ENCODE results near the gene MAGI3.
"Not testable (repeated sequence)": the region's sequence is repeated elsewhere in the genome, so short reads cannot be mapped to it uniquely, and the experiment has no call there.

MAGI3 gene

DNA sequence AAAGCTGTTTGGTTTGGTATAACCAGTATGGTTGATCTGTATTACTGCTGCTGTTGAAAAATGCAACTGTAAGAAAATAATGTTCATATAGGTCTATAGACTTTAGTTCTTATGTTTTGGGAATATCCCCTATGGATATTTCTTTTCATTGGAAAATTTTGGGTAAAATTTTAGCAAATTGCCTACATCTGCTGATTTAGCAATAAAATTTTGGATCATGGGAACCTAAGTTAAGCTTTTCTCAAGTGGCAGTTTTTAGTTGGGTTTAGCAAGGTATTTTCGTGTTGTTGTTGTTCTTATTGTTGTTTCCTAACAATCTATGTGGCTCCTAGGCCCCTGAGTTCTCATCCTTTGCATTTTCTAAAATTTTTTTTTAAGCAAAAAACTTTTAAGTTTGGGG, 201.9 kb downstream of the MAGI3 start:
- no peak for DNase-seq

DNA sequence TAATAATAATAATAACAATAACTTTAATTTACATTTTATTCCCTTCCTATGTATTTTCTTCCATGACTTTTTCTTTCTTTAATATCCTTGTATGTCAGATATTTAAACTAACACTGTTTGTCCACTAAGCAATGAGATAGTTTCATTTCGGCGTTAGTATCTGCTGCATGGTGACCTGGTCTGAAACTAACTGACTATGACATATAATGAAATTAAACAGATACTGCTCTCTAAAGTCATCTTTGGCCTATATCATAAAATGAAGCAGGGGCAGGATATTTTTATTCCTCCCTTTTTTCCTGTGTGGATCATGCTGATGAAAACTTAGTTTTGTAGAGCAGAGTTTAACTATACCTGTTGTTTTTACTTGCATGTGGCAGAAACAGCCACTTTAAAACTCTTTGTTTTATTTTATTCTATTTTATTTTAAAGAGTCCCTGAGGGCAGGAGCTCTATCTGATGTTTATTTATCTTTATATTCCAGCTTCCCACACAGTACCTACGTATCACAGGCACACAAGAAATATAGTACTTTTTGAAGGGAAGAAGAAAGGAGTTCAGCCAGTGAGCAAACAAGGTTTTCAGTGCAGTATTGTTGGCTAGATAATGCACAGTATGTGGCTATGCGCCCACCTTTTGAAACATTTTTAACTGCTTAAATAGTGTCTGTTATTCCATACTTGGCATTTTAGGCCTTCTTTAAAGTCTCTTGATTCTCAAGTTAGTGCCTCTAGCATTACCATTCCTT, 203.4 kb downstream of the MAGI3 start:
- no peak for DNase-seq

DNA sequence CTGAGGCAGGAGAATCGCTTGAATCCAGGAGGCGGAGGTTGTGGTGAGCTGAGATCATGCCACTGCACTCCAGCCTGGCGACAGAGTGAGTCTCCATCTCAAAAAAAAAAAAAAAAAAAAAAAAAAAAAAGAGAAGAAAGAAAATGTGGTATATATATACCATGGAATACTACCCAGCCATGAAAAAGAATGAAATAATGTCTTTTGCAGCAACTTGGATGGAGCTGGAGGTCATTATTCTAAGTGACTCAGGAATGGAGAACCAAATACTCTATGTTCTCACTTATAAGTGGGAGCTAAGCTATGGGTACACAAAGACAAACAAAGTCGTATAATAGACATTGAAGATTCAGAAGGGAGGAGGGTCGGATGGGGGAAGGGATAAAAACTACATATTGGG, 214.2 kb downstream of the MAGI3 start:
- not testable (repeated sequence) for DNase-seq

DNA sequence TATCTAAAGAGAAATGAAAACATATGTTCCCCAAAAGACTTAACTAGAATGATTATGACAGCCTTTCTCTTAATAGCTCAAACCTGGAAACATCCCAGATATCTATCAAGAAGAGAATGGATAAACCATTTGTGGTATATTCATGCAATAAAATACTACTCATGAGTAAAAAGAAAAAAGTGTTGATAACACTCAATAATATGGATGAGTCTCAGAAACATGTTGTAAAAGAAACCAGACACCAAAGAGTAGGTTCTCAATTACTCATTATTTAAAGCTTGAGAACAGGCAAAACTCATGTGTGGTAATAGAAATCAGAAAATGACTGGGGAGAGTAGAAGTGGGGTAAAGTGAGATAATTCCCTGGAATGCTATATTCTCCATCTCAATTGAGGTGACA, 214.8 kb downstream of the MAGI3 start:
- DNase-seq, result no peak

DNA sequence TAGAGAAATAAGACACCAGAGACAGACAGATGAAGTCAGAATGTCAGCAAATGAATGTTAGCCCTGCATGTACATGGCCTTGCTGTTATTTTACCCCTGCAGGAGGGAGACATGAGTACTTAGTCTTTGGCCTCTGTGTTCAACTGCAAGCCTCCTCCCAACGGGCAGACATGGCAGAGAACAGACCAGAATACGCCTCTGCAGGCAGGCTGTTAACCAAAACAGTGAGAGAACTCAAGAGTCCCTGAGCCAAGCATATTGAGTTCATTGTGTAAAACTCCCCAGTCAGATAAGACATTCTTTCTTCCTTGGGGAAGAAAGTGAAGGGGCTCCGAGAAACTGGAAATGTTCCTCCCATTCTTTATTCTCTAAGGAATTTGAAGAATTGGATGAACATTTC, 218.1 kb downstream of the MAGI3 start:
- DNase-seq, result no peak

DNA sequence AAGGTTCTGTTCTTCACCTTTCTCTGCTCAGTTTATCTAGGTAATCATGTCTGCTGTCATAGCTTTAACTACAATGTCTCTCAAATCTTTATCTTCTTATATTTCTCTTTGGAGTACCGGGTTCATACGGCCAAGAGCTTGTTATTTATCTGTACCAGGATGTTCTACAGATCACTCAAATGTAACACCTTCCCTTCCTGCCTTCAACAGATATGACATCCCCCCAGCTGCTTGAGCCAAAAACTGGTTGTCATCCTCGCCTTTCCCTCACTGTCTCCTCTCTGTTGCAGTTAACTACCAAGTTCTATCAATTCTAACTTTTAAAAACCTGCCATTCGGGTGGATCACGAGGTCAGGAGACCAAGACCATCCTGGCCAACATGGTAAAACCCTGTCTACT, 220.1 kb downstream of the MAGI3 start:
- DNase-seq, result no peak

DNA sequence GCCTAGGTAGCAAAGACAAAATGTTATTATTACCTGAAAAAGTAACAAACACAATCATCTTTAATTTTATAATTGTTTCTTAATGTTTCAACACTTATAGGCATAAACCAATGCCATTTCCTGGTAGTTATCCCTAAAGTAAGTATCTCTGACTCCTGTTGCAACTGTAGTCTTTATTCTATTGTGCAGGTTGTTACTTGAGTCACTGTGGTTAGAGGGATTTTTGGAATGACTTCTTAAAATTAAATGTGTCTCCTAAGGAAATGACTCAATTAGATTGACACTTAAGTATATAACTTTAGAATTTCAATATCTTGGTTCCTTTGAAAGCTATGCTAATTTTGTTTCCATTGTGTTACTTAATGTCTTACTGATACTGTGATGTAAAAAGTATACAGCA, 225.1 kb downstream of the MAGI3 start:
- no peak for DNase-seq

DNA sequence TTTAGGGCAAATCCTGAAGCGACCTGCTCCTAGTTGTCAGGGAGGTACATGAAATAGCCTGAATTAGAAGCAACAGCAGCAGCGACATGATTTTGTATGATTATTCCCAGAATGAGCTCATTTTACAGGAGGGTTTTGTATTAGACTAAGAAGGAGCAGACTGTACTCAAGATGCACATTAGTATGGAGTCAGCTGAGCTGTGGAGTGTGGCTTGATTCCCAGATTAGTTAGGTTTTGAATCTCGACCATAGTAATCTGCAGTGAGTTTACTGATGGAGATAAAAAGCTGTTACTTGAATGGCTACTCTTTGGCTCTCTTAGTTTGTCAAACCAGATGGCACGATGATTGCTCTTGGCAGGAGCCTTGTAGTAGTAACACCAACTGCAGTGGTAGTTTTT, 225.8 kb downstream of the MAGI3 start:
- no peak for DNase-seq

DNA sequence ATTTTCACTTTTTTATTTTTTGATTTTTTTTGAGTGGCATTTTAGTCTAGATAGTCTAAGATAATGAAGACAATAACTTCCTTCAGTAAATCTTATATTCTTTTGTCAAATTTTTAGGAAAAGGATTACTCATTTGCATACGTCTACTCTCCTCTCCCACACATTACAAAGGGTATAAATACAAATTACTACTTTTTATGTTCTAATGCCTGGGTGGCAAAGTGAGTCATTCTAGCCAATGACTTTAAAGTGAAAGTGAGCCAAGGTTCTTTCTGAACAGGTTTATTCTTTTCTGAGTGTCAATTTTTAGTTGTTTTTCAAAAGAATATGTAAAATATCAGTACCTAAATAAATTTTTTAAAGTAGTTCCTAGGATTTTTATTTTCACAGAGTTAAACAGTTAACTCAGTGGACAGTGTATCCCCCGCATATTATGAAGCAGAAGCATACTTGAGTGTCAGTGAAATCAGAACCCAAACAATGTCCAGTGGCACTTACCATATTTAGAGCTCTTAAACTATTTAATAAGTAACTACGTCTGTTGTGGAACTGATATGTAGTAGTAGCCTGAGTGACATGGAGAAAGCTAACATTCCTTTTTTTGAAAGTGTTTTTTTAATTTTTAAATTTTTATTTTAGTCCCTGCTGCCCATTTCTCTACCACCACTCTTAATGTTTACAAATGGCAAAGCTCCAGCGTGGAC, 227.3 kb downstream of the MAGI3 start:
- no peak for DNase-seq

DNA sequence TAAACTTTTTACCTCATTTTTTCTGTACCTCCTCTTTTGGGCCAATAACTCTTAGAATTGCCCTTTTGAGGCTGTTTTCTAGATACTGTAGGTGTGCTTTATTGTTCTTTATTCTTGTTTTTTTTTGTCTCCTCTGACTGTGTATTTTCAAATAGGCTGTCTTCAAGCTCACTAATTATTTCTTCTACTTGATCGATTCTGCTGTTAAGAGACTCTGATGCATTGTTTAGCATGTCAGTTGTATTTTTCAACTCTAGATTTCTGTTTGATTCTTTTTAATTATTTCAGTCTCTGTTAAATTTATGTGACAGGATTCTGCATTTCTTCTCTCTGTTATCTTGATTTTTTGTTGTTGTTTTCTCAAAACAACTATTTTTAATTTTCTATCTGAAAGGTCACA, 238.7 kb downstream of the MAGI3 start:
- no peak for DNase-seq

DNA sequence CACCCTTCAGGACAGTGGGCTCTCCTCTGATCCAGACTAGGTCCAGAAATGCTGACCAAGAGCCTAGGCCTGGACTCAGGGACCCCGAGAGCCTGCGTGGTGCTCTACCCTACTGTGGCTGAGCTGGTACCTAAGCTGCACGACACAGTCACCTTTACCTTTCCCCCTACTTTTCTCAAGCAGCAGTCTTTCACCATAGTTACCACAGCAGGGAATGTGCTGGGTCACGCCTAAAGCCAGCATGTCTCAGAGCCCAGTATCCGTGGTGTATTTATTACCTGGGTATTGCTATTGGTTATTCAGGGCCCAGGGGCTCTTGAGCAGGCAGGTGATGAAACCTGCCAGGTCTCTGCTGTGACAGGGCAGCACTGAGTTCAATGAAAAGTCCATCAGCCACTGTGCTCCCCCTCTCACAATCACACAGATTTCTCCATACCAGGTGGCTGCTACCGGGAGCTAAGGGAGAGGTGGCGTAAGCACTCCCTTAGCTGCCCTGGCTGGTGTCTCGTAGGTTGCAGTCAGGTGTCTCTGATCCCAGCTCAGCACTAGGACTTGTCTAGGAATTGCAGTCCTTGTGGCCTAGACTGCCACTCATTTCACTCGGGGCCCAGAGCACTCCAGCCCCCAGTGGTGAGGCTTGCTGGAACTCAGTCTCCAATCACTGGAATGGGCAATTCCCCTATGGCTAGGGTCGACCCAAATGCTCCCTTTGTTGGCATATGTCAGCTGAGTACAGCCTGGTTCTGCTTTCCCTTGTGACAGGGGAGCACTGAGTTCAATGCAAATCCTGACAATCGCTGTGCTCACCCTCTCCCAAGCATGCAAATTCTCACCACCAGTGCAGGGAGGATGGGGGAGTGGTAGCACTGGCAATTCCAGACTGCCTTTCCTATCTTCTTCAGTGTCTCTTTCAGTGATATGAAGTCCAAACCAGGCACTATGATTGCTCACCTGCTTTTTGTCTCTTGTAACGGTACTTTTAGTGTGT, 240.3 kb downstream of the MAGI3 start:
- DNase-seq, result no peak

DNA sequence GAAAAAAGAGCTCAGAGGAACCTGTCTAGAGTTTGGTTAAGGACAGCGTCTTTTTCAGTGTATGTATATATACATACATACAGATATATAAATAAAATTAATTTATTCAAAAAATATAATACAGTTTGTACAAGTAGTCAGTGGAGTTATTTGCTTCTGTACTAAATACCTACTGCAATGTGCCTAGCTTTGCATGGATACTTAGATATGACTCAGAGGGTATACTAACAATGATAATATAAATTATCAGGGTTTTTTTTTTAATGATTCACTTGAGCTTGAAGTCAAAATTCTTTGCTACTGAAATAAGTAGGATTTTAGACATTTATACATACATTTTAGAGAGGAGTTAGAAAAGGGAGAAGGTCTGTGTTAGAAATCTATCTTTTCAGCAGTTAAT, 251.1 kb downstream of the MAGI3 start:
- no peak for DNase-seq

DNA sequence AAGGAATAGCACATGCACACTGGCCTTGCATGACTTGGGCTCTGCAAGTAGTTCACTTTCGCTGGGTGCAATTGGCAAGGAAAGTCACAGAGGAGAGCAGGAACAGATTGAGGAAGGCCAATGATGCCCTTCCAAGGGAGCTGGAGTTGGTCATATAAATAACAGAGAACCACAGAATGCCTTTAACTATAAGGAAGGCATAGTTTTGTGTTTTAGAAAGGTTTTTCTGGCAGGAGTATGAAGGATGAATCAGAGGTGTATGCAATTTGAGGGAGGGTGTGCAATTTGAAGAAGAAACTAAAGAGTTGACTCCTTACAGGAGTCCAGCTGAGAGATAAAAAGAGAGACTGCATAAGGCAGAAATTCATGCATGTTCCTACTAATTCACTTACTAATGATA, 256.8 kb downstream of the MAGI3 start:
- DNase-seq, result no peak

DNA sequence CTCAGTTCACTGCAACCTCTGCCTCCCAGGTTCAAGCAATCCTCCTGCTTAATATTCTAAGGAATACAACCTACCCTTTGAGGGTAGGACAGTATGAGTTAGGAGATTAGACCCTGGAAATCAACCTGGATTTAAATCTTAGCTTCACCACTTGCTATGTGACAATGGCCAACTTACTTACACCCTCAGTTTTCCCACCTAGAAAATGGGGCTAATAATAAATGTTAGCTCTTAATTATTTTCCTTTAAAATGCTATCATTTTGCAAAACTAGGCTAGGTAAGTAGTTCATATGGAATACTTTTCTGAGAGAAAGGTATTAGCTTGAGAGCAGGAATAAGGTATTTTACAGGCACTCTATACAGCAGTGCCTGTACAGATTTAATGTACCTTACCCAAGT, 258.2 kb downstream of the MAGI3 start:
- no peak for DNase-seq

DNA sequence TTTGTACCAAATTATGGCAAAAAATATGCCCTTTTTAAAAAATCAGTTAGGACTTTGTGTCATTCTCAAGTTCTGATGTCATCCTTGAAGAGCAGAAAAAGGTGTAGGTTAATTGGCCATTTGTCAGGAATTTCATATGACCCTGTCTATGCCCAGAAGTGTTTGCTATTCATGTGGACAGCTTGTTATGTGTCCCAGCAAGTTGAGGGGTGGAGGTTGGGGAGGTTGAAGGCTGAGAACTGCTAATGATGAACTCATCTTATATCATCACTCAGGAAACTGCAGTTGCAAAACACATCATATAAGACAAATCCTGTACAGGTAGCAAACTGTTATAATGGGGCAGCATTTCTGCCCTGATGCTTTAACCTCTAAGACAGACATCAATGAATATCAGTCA, 262.5 kb downstream of the MAGI3 start:
- no peak for DNase-seq

DNA sequence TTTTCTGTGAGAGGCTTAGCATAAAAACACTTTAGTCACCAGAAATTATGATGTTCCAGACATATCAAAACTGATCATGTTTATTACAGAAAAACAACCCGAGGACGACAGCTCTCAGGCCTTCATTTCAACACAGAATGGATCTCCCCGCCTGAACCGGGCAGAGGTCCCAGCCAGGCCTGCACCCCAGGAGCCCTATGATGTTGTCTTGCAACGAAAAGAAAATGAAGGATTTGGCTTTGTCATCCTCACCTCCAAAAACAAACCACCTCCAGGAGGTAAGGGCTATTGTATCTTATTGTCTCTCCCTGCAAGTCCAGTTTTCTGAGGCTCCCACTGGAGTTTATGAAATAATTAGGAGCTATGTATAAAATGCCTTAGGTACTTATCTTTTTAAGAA, 263.4 kb downstream of the MAGI3 start:
- DNase-seq, result no peak

DNA sequence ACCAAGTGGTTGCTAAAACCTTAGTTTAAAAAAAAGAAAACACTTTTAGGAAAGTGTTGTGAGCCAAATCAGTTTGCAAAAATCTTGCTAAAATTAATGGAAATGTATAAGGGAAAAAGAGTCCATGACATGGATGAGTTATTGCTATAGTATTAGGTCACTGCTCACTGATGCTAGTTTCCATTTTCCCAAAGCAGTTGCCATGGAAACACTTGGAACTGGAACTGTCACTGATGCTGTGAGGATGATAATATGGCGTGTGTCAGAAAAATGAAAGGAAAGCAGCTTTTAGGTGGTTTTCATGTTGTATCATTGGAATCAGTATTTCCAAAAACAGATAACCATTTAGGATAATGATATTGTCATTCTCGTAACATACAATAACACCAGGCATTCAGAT, 264.6 kb downstream of the MAGI3 start:
- DNase-seq, result no peak

DNA sequence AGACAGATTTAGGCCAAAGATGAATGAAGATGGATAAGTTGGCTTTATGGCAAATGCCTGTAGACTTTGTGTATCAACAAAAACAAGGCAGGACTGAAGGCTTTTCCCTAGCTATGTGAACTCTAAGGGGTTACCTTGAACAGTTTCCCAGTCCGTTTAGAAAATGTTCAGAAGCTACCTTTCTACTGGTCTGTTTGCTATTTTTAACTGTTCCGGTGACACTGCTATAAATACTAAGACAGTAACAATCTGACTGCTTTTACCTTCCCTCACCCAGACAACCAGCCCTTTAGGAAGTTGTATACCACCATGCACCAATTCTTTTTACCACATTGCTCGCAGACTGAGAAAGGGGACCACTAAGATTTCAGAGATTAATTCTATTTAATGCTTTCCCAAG, 266.8 kb downstream of the MAGI3 start:
- no peak for DNase-seq

DNA sequence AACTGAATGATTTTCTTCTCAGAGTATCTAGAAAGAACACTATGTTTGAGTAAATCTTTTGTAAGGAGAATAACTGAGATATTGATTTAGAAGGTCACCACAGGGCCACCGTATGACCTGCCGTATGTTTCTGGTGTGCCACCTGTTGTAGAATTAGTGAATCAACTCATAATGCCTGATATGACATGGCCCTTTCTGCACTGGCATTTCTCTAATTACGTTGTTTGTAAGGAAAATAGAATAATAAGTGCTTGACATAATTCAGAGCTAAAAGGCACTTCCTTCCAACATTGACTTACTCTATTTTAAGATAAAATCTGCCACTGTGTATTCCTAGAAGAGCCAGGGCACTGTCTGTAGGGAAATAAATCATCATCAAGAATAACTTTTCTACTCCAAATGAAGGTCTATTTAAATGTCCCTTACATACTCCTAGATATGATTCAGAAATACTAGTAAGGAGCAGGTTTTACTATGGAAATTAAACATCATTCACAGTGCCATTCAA, 267.3 kb downstream of the MAGI3 start:
- DNase-seq, result no peak

DNA sequence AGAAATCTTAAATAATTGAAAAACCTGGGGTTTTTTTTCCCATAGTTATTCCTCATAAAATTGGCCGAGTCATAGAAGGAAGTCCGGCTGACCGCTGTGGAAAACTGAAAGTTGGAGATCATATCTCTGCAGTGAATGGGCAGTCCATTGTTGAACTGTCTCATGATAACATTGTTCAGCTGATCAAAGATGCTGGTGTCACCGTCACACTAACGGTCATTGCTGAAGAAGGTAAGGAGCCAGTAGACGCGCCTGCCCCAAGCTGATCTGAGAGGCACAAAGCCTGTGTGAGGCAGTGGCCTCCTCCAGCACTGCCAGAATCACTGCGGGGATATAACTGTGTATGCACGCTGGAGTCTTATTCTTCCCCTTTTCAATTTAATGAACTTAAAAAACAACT, 268.7 kb downstream of the MAGI3 start:
- no peak for DNase-seq

DNA sequence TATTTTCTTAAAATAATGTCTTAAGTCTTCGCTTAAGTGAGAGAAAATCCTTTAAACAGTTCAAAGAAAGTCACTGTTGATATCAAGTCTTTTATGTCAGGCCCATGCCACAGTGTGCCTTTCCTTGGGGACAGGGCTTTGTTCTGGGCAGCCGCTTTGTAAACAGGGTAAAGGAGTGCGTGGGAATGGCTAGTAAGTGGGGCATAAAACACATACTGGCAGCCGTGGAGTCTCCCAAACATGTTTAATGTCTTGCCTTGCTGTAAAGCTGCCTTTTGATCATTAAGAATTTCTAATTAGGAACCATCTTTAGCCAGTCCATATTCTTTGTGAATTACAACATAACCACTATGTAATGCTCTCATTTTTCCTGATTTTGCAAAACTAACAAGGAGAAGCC, 269.2 kb downstream of the MAGI3 start:
- DNase-seq, result no peak

DNA sequence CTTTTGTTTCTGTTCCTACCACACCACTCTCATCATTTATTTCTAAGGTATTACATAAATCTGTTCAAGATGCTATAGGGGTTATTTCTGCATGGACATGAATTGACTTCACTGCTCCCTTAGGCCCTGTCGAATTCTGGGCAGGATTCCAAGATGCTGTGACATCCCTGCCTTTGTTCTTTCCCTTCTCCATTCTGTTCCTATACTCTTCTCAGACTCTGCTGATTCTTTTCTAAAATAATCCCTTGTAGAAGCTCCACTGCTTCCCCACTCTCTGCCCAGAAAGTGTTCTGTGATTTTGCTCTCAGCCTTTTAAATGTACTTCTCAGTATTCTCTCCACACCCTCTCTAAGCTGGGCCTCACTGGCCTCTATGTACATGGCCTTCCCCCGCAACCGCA, 269.8 kb downstream of the MAGI3 start:
- no peak for DNase-seq

DNA sequence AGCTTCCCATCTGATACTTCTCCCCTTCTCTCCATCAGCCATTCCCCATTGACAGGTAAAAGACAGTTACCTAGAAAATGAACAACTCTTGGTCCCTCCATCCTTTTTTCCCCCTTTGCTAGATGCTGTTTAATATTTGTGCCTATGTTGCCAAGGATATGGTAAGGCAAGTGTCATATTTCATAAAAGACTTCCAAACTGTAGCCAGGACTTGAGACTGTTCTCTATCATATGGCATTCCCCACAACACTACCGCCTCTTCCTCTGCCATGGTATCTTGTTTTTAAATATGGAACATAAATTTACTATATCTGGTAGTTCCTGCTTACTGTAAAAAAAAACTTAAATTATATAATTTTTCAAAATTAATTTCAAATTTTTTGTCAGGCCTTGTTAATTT, 271.8 kb downstream of the MAGI3 start:
- no peak for DNase-seq

Data from hematopoietic multipotent progenitor cell treated with erythropoietin and hydrocortisone succinate and interleukin-3 and kit ligand, for 4 days (in vitro differentiated cells).